ENCODE data around the gene ITGA7.

The ITGA7 gene

DNA sequence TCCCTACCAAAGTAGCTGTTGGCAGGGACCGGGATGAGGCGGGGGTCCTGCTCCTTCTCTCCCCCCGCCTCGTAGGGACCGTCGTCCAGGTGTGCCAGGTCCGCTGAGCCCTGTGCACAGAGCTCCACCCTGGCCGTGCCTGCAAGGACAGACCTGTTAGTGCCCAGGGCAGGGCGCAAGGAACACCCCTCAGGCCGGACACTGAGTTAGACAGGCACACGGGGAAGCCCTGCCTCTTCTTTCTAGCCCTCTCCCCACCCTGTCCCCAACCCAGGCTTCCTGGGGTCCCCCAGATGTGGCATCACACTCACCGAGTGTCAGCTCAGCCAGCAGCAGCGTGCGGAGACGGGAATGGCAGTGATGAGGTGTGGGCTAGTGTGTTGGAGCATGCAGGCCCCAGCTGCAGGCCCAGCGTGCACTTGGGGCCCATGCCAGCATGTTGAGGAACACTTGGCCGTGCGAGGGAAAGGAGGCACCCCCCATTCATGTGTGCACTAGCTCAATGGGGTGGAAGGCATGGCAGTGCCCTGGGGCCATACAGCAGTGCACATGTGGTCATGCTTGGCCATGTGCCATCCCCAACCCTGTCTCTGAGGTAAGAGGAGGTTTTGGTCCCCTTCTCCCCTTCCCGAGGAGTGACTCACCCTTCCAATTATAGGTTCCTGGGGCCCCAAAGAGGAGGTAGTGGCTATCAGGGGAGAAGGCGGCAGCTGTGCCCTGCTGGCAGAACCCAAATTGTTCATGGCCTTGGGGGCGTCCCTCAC lies 7.3 kb downstream of the ITGA7 start:
- no peak for DNase-seq (ENCODE audit: low spot score)

DNA sequence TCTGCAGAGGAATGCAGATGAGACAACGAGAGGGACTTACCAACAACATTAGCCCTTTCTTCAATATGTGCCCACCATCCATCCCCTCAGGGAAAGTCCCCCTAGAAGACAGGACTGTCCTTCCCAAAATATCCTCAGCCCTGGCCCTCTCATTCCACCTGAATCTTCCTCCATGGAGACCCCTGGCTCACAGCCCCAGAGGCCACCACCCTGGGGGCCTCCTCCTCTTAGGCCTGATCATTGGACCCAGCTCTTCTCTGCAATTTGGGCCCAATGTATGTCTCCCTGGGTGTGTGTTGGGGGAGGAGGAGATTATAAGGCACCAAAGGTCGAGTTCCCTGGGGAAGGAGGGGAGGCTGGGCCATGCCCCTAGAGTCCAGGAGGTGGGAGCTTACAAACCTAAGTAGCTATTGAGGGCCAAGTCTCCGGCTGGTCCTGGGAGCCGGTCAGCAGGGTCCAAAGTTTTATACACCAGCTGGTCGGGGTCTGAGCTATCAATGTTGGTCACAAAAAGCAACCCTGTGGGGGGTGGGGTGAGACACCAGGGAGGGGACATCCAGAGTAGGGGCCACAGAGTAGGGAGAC lies 8.1 kb downstream of the ITGA7 start:
- DNase-seq (ENCODE audit: low spot score): peak; percentile 7

DNA sequence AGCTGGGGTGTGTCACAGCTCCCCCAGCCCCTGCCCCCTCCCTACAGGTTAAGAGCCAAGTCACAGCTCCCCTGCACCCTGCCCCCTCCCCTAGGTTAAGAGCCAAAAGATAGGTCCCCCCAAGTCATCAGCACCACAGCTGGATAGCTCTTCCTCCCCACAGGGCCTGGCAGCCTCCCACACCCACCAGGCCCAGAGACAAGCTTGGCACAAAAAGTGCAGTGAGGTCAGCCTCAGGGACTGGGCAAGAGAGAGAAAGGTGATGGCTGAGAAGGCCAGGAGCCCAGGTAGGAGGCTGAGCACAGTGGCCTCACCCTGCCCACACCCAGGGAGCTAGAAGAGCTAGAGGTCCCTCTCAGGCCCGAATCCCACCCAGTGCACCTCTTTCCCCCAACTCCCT lies 8.7 kb downstream of the ITGA7 start:
- no peak for DNase-seq (ENCODE audit: low spot score)

DNA sequence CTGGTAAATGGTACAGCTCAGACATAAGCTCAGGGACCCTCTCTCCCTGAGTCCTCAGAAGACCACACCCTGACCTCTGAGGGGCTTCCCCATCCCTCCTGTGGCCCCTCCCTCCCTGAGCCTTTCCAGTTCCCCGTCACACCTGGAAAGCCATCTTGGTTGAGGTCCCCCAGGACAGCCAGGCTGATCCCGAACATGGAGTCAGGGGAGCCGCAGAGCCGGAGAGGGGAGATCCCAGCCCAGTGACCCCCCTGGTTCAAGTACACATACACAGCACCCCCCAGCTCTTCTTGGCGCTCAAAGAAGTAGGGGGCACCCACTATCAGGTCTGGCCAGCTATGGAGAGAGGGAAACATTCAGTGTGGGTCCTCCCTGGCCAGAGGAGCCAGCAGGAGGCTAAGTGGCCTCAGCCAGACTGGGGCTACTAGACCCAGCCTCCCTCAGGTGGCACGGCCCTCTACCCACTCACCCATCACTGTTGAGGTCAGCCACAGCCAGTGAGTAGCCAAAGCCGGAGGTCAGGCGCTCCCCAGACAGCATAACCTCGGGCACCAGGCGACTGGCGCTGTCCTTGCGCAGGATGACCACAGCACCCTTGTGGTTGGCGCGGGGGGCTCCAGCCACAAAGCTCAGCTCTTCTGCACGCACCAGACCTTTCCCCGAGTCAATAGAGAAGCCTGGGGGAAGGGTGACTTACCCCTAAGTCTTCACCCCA lies 9.3 kb downstream of the ITGA7 start:
- DNase-seq (ENCODE audit: low spot score): peak; percentile 4

DNA sequence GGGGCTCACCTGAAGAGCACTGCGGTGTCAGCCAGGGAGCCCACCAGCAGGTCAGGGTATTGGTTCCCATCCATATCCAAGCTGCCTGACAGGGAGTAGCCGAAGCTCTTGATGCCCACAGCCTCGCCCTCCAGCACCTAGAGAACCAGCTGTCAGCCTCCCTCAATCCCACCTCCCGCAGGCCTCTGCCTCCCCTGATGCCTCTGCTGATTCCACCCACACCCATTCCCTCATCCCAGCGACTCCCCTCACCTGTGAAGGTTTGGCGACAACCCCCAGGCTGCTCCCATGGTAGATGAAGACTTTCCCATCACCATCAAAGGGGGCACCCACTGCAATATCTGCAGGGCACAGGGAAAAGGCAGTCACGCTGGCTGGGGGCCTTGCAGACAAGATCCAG lies 10.0 kb downstream of the ITGA7 start:
- peak; percentile 6 for DNase-seq (ENCODE audit: low spot score)

DNA sequence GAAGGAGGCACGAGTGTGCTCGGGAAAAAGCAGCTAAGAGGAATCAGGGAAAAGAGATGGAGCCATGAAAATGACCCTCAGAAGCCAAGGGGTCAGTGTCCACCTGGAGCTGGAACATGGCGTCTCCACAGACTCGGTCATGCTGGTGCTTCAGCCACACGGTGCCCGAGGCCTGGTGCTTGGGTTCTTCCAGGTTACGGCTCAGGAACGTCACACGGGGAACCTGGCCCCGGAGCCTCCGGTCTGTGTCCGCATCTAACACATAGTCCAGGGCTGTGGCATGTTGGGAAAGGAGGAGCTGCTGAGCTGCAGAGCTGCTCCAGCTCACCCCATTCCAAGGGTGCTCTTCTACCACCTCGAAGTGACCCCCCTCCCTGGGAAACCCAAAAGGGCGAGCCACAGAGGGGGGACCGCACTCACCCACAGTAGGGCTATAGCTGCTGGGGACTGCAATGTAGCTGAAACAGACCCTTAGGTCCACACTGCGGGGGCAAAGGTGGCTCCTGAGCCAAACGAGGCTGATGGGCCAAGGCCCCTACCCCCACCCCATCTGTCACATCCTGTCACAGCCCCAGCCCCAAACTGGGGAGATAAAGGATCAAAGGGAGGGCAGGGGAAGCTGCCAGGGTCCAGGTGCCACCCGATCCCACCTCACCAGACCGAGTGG lies 10.8 kb downstream of the ITGA7 start:
- DNase-seq (ENCODE audit: low spot score): peak; percentile 4

DNA sequence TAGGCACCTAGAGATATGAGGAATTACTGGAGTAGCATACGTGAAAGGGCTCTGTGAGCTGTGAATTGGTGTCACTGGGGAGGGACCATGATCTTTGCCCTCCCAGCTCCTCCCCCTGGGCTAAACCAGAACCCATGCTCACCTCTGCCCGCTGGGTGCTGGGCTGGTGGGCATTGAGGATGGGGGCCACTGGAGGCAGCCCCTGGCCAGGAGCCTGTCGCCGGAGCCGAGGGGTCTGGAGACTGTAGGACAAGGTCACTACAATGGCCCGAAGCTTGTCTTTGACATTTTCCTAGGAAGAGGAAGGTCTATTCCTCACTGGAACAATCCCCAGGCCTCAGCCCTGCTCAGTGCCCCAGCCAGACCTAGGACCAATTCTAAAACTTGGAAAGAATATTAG lies 11.6 kb downstream of the ITGA7 start:
- no peak for DNase-seq (ENCODE audit: low spot score)

DNA sequence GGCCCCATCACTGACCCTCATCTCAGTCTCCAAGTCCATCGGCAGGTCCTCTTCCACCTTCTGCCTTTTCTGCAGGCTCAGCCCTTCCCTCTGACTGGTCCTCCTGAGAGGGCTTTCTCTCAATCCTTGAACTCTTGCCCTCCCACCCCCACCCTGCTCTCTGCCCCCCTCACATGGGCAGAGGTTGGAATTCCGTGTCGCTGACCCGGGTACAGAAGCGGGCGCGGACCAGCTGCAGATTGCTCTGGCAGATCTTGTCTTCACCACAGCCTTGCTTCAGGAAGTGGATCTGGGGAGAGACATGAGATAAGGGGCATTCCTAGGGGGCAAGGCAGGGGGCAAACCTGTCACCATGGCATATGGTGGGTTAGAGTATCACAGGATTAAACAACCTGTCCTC lies 12.4 kb downstream of the ITGA7 start:
- DNase-seq (ENCODE audit: low spot score): no peak

DNA sequence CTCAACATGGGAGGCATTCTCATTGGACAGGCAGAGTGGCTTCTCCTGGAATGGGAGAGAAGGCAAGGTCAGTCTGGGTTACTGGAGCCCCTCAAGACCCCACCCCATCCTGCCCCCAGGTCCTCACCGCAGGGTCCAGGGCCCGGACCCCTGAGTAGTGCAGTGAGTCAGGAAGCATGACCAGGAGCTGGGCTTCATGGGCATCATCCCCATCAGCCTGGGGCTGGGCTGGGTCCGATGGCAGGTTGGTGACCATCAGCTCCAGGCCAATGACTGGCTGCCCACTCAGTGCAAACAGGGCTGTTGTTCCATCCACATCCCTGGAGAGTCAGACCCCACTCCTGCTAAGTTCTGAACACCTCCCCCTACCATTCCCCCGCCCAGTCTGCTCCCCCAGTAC lies 13.1 kb downstream of the ITGA7 start:
- no peak for DNase-seq (ENCODE audit: low spot score)

DNA sequence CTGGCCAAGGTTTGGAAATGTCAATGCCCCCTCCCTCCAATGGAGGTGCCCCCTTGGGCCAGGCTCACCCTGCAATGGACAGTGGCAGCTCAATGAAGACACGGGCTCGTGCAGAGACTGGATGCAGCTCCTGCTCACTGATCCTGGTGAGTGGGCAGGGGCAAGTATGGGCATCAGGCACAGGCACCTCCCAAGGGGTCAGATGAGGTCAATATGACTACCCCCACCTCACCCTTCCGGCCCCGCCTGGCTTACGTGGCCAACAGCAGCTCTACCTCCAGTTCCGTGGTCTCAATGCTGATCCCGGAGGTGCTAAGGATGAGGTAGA lies 13.6 kb downstream of the ITGA7 start:
- no peak for DNase-seq (ENCODE audit: low spot score)

DNA sequence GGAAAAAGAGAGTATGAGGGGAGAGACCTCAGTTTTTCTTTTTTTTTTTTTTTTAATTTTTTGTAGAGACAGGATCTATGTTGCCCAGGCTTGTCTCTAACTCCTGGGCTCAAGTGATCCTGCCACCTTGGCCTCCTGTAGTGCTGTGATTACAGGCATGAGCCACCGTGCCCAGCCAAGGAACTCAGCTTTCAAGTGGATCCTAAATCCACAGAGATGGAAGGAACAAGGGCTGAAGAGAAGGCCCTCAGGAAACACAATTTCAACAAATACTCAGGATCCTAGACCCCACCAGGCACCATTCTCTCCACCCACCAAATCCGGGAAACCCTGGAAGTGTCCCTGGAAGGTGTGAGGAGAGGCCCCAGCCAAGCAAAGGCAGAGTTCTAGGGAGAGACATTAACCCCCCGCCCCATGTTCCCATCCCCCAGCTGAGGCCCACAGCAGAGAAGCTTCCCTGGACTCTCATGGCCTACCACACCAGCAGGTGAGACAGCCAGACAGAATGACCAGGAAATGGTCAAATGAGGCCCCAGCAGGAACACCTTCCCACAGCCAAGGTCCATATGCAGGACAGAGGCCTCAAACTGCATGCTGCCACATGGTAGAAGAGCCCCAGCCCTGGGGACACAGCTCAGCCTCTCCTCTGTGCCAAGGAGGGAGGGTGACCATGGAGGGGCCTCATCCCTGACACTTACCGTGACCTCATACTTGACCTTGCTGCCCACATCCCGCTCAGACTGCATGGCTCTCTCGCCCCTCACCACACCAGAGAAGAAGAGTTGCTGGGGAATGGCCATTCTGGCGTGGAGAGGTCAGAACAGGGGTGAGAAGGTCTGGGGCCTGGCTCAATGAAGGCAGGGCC lies 14.1 kb downstream of the ITGA7 start:
- DNase-seq (ENCODE audit: low spot score): no peak

DNA sequence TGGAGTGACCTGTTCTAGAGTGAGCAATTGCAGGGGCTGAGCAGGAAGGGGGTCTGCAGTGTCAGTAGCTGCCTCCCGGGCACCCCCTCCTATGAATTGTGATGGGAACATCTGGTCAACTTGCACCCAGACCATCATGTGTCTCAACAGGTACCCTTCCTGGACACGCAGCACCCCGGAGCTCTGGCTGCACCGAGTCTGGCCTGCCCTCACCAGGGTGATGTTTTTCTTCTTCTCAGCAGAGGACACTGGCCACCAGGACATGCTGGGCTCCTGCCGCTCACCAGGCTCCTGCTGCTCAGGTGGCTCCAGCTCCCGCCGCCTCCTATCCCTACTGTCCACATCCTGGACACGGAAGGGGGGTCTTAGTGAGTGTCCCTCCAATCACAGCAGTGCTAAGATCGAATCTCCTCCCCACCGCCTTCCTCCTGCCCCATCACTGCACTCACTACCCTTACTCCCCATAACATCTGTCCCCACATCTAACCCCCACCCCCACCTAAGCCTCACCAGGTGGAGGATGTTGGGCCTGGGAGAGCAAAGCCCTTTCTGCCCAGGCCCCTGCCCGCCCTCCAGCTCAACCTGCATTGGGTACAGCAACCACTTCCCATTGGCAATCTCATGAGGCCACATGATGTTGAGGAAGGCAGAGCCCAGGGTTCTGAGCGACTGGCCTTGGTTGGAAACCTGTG lies 14.9 kb downstream of the ITGA7 start:
- no peak for DNase-seq (ENCODE audit: low spot score)

DNA sequence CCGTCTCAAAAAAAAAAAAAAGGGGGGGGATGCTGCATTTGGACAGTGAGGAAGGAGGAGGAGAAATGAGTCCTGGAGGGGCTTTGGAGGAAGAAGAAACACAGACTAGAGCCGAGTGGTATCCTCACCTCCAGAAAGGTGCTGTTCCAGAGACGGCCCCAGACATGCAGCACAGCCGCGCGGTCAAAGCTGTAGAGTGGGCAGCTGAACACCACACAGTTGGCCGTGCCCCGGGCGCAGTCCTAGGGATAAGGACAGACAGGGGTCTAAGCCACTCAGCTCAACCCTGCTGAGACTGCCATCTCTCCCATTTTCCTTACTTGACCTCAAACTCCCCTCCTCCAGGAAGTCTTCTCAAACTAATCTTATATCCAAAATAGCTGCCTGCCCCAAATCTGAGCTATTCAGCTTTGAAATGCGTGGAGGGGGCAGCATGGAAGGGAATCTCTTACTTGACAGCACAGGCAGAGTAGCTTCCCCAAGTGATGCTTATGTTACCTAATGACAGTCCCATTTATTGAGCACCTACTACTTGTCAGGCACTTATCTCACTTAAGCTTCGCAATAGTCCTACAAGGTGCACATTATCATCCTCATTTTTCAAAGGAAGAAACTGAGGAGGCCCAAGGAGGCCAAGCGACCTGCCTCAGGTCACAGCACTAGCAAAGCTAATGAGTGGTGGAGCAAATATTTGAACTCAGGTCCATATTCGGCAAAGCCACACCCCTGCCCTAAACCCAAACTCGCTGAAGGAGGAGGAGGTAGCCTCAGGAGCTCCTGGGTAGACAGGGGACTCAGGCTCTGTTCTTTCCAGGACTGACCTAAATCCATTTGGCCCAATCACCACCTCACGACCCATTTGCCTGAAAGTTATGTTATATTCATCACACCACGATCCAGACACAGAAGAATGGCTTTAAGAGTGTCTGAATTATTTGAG lies 18.7 kb downstream of the ITGA7 start:
- no peak for DNase-seq (ENCODE audit: low spot score)

DNA sequence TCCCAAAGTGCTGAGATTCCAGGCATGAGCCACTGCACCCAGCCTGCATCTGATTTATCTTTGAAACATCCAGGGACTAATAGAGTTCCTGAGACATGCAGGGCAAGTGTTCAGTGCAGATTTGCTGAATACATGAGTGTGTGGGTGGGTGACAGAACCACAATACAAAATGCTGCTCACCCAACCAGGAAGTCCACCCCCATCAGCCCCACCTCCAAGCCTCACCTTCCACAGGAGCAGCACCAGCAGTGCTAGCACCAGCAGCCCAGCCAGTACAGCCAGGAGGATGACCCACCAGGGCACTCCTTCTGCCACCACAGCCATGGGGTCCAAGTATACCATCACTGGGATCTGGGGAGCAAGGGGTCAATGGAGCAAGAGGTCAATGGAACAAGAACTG lies 20.0 kb downstream of the ITGA7 start:
- DNase-seq (ENCODE audit: low spot score): no peak

DNA sequence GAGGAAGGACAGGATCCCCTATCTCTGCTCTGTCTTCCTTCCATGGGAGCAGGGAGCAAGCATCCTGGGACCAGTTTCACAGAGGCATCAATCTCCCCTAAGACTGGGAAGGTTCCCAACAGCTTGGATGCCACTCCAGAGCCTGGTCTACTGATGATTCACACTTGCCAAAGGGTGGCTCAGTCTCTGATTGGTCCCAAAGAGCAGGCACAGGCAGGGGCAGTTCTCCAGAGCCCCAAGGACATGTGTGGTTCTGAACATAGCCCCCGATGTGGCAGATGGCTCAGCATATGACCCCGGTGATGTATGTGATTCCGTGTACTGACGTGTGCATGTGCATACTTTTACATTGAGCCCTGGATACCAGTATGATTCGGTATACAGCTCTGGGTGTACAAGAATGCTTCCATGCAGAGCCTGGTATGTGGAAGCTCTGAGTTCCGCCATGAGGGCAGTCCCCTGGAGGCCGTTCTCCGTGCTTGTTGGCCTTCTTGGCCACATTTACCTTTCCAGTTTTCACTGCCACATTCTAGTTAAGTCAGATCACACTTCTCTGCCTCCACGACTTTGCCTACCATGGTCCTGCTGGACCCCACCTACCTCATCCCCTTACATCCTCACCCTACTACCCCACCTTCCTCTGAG lies 21.2 kb downstream of the ITGA7 start:
- DNase-seq (ENCODE audit: low spot score): no peak

DNA sequence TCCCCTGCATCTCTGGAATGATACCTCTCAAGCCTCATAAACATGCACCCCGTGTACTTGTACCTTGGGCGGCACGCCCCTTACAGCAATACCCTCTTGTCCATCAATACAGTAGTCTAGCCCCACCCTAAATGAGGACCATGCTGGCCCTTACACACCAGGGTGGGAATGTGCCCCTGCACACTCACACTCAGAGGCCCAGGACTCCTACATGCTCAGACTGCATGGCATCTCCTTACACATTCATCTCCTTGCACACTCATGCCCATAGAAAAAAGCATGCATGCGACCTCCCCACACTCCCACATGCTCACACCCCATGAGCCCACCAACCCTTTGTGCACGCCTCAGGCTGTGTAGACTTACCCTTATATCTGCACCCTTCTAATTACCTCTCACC lies 22.0 kb downstream of the ITGA7 start:
- no peak for DNase-seq (ENCODE audit: low spot score)

DNA sequence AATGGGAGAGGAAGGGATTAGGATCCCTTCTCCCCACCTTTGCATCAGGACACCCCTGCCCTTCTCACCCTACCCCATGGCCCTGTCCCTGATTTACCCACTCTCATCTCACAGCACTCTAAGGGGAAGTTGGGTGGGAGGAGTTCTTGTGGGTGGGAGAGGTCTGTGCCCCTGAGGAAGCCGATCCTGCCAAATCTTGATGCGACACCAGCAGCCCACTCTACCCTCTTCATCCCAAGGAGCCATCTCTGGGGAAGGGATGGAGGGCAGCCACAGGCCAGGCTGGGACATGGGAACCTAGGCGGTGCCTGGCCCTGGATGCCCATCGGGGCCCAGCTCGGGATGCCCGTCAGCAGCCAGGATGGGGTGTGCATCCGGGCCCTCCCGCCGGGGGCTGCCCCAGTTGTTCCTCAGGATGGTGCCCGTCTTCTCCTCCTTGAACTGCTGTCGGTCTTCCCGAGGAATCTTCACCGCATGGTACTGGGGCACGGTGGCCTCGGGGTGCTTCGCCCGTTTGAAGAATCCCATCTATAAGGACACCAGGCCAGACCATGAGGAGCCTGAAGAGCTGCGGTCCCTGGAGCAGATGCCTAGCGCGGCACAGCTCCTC lies 22.8 kb downstream of the ITGA7 start:
- DNase-seq (ENCODE audit: low spot score): no peak

DNA sequence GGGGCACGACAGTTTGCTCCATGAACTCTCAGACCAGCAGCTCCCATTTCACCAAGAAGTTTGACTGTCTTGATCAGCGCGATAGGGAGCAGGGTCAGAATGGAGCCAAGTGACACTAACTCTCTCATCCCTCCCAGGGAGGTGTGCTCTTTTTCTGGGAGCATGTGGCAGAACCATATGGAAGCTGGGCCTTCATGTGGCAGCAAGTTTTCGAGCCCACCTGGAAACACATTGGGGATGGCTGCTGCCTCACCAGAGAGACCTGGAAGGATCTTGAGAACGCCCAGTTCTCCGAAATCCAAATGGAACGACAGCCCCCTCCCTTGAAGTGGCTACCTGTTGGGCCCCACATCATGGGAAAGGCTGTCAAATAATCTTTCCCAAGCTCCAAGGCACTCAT lies 24.0 kb downstream of the ITGA7 start:
- DNase-seq (ENCODE audit: low spot score): no peak

DNA sequence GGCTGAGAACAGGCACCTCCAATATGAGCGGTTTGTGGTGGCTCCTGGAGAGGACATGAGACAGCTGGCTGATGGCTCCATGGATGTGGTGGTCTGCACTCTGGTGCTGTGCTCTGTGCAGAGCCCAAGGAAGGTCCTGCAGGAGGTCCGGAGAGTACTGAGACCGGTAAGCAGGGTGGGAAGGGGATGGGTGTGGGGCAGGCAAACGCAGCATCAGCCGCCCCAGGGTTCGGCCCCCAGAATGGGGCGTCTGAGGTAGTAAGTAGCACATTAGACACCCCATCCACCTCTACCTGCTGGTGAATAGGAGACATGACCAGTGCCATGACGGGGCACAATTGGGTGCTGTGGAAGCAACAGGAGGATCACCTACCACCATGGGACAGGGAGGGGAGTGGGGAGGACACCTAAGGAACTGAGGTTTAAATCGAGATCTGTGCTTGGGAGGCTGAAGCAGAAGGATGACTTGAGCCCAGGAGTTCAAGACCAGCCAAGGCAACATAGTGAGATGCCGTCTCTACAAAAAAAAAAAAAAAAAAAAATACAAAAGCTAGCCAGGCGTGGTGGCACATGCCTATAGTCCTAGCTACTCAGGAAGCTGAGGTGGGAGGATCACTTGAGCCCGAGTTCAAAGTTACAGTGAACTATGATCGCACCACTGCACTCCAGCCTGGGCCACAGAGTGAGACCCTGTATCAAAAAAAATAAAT lies 25.5 kb downstream of the ITGA7 start:
- DNase-seq (ENCODE audit: low spot score): no peak
